HCEC 1CT (cell line): ENCODE results near the gene ABL2.
A peak's percentile ranks its signal among the peaks of the same experiment; 100 is the strongest.

ENCODE experiments used
- DNase-seq: peaks from one replicate; pipeline ENCODE4 v3.0.0-alpha.2; 2017

The ABL2 gene

GRCh38 chr1:179089827-179090482, 139.5 kb downstream of the ABL2 start:
- no peak for DNase-seq

DNA sequence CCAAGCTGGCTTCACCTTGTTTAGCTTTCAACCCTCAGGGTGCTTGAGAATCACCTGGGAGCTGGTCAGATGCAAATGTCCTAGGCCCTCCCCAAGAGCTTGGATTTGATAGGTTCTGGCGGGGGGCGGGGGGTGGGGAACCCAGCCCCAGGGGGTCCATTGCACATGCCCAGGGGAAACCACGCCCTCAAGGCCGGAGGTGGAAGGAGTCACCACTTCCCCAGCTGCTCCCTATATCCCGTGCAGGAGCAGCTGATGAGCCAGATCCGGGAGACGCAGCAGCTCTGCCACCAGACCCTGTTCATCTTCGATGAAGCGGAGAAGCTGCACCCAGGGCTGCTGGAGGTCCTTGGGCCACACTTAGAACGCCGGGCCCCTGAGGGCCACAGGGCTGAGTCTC, 141.8 kb downstream of the ABL2 start:
- DNase-seq: no peak

DNA sequence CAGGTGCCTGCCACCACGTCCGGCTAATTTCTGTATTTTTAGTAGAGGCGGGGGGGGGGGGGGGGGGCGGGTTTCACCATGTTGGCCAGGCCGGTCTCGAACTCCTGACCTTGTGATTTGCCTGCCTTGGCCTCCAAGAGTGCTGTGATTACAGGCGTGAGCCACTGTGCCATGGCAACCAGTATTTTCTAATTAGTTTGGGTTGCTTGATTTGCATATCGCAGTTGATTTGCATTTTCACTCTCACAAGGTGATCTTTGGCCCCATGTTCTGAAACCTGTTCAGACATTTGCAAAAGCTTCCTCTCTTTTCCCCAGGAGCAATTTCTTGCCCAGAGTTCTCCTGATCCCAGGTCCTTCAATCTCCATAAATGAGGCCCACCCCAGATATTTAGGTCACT, 145.9 kb downstream of the ABL2 start:
- DNase-seq: no peak

- DNase-seq: peak; percentile 31
Observed at GRCh38 chr1:179082999-179083335, 146.5 kb downstream of the ABL2 start.

DNA sequence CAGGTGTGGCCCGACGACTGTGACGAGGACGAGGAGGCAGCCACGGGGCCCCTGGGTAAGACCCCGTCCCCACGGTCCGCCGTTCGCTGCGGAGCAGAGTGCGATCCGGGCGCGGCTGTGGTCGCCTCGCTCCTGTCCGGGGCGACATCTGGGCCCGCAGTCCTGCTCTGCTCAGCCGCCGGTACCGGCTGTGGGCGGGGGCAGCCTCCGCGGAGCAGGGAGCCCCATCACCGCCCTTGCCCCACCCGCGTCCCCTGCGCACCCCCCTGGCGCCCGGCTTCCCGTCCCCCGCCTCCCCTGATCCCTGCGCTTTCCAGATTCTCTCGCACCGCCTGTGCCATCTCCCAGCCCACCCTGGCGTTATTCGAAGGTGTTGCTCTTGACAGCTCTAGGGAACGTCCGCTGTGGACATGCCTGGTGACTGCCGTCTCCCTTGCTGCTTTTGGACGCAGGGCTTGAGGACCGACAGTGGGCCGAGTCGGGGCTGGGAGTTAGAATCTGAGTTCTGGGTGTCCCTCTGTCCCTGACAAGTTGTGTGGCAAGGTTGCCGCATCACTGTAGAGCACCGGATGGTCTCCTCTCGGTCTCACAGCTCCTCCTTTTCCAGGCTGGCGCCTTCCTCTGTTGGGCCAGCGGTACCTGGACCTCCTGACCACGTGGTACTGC, 147.0 kb downstream of the ABL2 start:
- no peak for DNase-seq

DNA sequence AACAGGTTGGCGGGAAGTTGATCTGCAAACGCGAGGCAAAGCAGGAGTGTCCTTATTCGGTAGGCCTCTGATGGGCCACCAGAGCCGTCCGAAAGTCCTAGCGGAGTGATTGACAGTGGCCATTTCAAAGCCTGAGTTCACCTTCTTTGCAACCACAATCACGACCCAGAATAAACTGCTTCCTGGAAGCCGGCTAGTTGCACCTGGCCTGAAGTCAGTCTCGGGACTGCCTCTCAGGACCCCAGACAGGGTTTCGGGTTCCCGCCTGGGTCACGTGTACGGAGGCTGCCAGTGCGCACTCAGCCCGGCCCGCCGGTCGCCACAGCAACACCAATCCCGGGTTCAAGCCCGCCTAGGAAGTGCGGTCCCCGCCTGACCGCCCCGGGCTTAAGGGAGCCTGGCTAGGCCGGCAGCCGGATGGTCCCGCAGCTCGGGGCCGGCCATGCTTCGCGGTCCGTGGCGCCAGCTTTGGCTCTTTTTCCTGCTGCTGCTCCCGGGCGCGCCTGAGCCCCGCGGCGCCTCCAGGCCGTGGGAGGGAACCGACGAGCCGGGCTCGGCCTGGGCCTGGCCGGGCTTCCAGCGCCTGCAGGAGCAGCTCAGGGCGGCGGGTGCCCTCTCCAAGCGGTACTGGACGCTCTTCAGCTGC, 147.7 kb downstream of the ABL2 start, which contains the start of gene TOR3A:
TSS of gene TOR3A (plus strand) at position 384 of the 646 bp plus-strand sequence. CDS start at position 443, 59 bp downstream.
- peak; percentile 85 for DNase-seq

- no peak for DNase-seq
Observed at GRCh38 chr1:179080866-179081686, 148.4 kb downstream of the ABL2 start.

DNA sequence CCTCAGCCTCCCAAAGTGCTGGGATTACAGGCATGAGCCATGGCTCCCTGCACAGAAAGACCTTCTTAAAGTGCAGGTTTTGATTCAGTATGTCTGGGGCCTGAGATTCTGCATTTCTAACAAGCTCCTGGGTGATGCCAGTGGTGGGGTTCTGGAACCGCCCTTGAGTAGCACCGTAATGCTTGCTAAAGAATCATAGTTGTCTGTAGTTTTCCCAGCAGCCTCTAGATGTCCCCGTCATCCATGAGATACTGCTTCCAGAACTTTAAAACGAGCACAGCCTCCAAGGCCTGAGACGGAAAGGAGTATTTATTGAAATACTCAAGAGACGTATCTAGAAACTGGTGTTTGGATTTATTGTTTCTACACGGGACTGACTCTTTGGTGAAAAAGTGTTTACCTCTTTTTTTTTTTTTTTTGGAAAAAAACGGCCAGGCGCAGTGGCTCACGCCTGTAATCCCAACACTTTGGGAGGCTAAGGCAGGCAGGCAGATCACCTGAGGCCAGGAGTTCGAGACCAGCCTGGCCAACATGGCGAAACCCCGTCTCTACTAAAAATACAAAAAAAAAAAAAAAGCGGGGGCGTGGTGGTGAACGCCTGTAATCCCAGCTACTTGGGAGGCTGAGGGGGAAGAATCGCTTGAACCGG, 150.2 kb downstream of the ABL2 start:
- peak; percentile 79 for DNase-seq

- DNase-seq: peak; percentile 34
Observed at GRCh38 chr1:179077396-179077795, 152.1 kb downstream of the ABL2 start.

GRCh38 chr1:179066471-179066870, 163.0 kb downstream of the ABL2 start:
- no peak for DNase-seq

- DNase-seq: no peak
Observed at GRCh38 chr1:179061360-179062282, 167.9 kb downstream of the ABL2 start.

- DNase-seq: peak; percentile 75
Observed at GRCh38 chr1:179058487-179059483, 170.7 kb downstream of the ABL2 start.

- DNase-seq: peak; percentile 58
Observed at GRCh38 chr1:179055937-179056336, 173.5 kb downstream of the ABL2 start.

GRCh38 chr1:179053486-179053885, 176.0 kb downstream of the ABL2 start:
- DNase-seq: no peak

GRCh38 chr1:179052776-179053175, 176.7 kb downstream of the ABL2 start:
- no peak for DNase-seq
